Liver (tissue), 9 donors: Measurements from ENCODE around the gene EXOC4. TPM values are rescaled to one million over a fixed set of nuclear protein-coding genes. Genes with fewer than 3 reads are reported as not detected.

Experiments
- DNase-seq: peaks from one replicate; pipeline ENCODE4 v3.0.0-alpha.2; 2017; ENCODE audit warnings: low spot score
- H3K27ac ChIP-seq, 2 donors: one replicate each; pipeline ENCODE4 v1.7.0; 2013; ENCODE audit warnings: inconsistent platforms in 2 of 2, low read length in 2 of 2, control low read depth in 1 of 2, low read depth in 1 of 2, mild to moderate bottlenecking in 1 of 2
- H3K27me3 ChIP-seq, 4 donors: one replicate each; pipeline versions ENCODE4 v1.6.1 to v1.7.0; 2013; ENCODE audit warnings: low read length in 3 of 4, inconsistent platforms in 1 of 4, mild to moderate bottlenecking in 1 of 4, moderate library complexity in 1 of 4; ENCODE audit not compliant: control insufficient read depth in 4 of 4, insufficient read depth in 4 of 4
- H3K36me3 ChIP-seq, 4 donors: one replicate each; pipeline versions ENCODE4 v1.6.1 to v1.7.0; 2013; ENCODE audit warnings: low read length in 3 of 4, mild to moderate bottlenecking in 3 of 4, low read depth in 1 of 4, moderate library complexity in 1 of 4; ENCODE audit not compliant: control insufficient read depth in 4 of 4, insufficient read depth in 3 of 4
- H3K4me1 ChIP-seq, 4 donors: one replicate each; pipeline versions ENCODE4 v1.6.1 to v1.7.0; 2013; ENCODE audit warnings: low read length in 3 of 4, mild to moderate bottlenecking in 3 of 4, moderate library complexity in 1 of 4; ENCODE audit not compliant: control insufficient read depth in 4 of 4, insufficient read depth in 4 of 4
- H3K4me3 ChIP-seq, 3 donors: one replicate each; pipeline versions ENCODE4 v1.6.1 to v1.7.0; 2013; ENCODE audit warnings: low read length in 3 of 3, control low read depth in 1 of 3, low read depth in 1 of 3, mild to moderate bottlenecking in 1 of 3
- H3K9ac ChIP-seq, 2 donors: one replicate each; pipeline ENCODE4 v1.7.0; 2013; ENCODE audit warnings: low read length in 2 of 2, mild to moderate bottlenecking in 2 of 2, moderate library complexity in 2 of 2, control low read depth in 1 of 2, low read depth in 1 of 2
- H3K9me3 ChIP-seq, 4 donors: one replicate each; pipeline versions ENCODE4 v1.6.1 to v1.7.0; 2013; ENCODE audit warnings: low read length in 3 of 4; ENCODE audit not compliant: control insufficient read depth in 4 of 4
- CTCF ChIP-seq: fragments of 150-350 bp; IDR thresholded peaks from 2 replicates; pipeline ENCODE4 v1.5.1; 2017; ENCODE audit warnings: improper control_type of control experiment, low read depth, low read length; ENCODE audit not compliant: missing input control
- EGR1 ChIP-seq, 2 donors: IDR thresholded peaks; 2 replicates each; pipeline ENCODE4 v1.6.1; 2016 to 2018; ENCODE audit warnings: antibody characterized with exemption in 2 of 2, low read depth in 2 of 2
- FOXA1 ChIP-seq: IDR thresholded peaks from 2 replicates; pipeline ENCODE4 v1.6.1; 2016; ENCODE audit warnings: antibody characterized with exemption
- FOXA2 ChIP-seq: IDR thresholded peaks from 2 replicates; pipeline ENCODE4 v1.6.1; 2016; ENCODE audit warnings: antibody characterized with exemption
- GABPA ChIP-seq, 2 donors: IDR thresholded peaks in 1 of 2; conservative IDR thresholded peaks in 1 of 2; 2 replicates each; pipeline ENCODE4 v1.6.1; 2016; ENCODE audit warnings: antibody characterized with exemption in 2 of 2, mild to moderate bottlenecking in 1 of 2, moderate library complexity in 1 of 2
- HNF4A ChIP-seq, 2 donors: conservative IDR thresholded peaks; 2 replicates each; pipeline ENCODE4 v1.6.1; 2016; ENCODE audit warnings: antibody characterized with exemption in 2 of 2, mild to moderate bottlenecking in 2 of 2
- HNF4G ChIP-seq: IDR thresholded peaks from 2 replicates; pipeline ENCODE4 v1.6.1; 2016; ENCODE audit warnings: antibody characterized with exemption
- NR2F2 ChIP-seq: IDR thresholded peaks from 2 replicates; pipeline ENCODE4 v1.6.1; 2016; ENCODE audit warnings: antibody characterized with exemption
- RAD21 ChIP-seq, 2 donors: IDR thresholded peaks; 2 replicates each; pipeline ENCODE4 v1.6.1; 2016; ENCODE audit warnings: antibody characterized with exemption in 2 of 2, mild to moderate bottlenecking in 2 of 2
- REST ChIP-seq: IDR thresholded peaks from 2 replicates; pipeline ENCODE4 v1.6.1; 2016; ENCODE audit warnings: antibody characterized with exemption, mild to moderate bottlenecking
- RXRA ChIP-seq, 2 donors: IDR thresholded peaks; 2 replicates each; pipeline ENCODE4 v1.6.1; 2017 to 2018; ENCODE audit warnings: antibody characterized with exemption in 2 of 2, mild to moderate bottlenecking in 1 of 2
- SP1 ChIP-seq: IDR thresholded peaks from 2 replicates; pipeline ENCODE4 v1.6.1; 2018; ENCODE audit warnings: antibody characterized with exemption, mild to moderate bottlenecking
- TAF1 ChIP-seq: conservative IDR thresholded peaks from 2 replicates; pipeline ENCODE4 v1.6.1; 2016; ENCODE audit warnings: antibody characterized with exemption, mild to moderate bottlenecking
- WGBS: extraction: QIAGEN DNeasy Blood & Tissue Kit; methylation state at CpG from one replicate; pipeline ENCODE4 v1.1.7; 2013; 5-methylcytosine and 5-hydroxymethylcytosine counted together
- polyA plus RNA-seq, 2 donors: library from polyadenylated mRNA; stranded (reverse) in 1 of 2; unstranded in 1 of 2; fragments of 200-250 nt in 1 of 2; fragments of >200 nt in 1 of 2; fragmentation: Nextera tagmentation in 1 of 2; extraction: Ambion mirVana in 1 of 2; gene quantifications; one replicate each; pipeline versions ENCODE4 v1.2.1 to v1.2.3, GENCODE V29; 2013 to 2015
- total RNA-seq, 2 donors: library from RNA; depleted of rRNA; stranded (reverse); fragments of >200 nt; gene quantifications; one replicate each; pipeline ENCODE4 v1.2.3, GENCODE V29; 2014
- TF ChIP-seq, protein P1 (sequence below): IDR thresholded peaks from 2 replicates; pipeline ENCODE4 v1.6.1; 2016; ENCODE audit warnings: antibody characterized with exemption
- TF ChIP-seq, protein P2 (sequence below): IDR thresholded peaks from 2 replicates; pipeline ENCODE4 v1.6.1; 2016; ENCODE audit warnings: antibody characterized with exemption
- donor health status: healthy.
- donor health status: healthy.
- donor health status: healthy.
- donor health status: healthy.
- donor health status: healthy.

The EXOC4 gene
- total and polyA plus RNA-seq, 4 donors, result 9.5 to 55.9 (median 23.6) TPM

DNA sequence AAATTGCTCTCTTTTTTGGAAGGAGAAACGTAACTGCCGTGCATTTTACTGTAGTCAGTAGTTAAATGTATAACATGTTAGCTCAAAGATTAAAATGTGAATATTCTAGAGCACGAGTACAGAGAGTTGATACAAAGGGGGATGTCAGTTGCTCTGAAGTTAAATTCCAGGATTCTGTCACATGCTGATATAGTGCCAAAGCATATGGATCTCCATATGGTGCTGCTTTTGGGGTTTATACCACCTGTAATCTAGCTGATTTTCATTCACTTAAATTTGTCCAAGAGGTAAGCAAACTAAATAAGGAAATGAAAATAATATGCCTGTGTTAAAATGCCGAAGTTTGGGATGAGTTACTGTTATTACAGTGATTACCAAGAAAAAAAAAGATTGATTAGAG lies 298.6 kb downstream of the EXOC4 start (continued):
- no peak for TF ChIP-seq REST
- no peak for TF ChIP-seq NR2F2

DNA sequence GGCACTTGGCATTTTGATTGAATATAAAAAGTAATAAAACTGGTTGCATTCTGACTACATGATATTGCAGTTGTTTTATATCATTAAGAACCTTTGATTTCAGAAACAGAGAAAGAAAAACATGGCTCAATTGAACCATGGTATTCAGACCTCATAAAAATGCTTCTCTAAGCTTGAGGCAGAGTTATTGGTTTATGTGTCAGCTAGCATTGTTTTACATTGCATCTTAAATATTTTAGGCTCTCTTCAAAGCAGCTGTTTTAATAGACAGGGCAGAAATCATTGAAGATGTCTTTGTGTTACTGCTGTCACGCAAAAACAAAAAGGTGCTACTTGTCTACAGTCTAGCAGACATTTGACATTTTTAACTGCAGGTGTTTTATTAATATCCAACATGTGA lies 299.2 kb downstream of the EXOC4 start:
- WGBS, result 99% methylated on average over 1 of the region's 1 CpG
- DNase-seq, result no peak
- no peak overlapping the region for H3K4me3 ChIP-seq
- no peaks in the 10 kb centered on the region for H3K4me1 ChIP-seq
- H3K27me3 ChIP-seq, result no peaks in the 10 kb centered on the region
- no peaks in the 10 kb centered on the region for H3K9me3 ChIP-seq
- no peak overlapping the region for H3K27ac ChIP-seq
- no peaks in the 10 kb centered on the region for H3K36me3 ChIP-seq
- no peak overlapping the region for H3K9ac ChIP-seq
- no peak for TF ChIP-seq TAF1
- no peak for TF ChIP-seq RAD21 (IDR thresholded peaks at IDR 0.05)
- TF ChIP-seq FOXA1, result no peak
- TF ChIP-seq HNF4G, result no peak
- TF ChIP-seq EGR1 (IDR thresholded peaks at IDR 0.05; ENCODE audit: low read depth in 2 of 2), result no peak
- TF ChIP-seq SP1, result no peak
- no peak for TF ChIP-seq REST
- TF ChIP-seq, protein P1, sequence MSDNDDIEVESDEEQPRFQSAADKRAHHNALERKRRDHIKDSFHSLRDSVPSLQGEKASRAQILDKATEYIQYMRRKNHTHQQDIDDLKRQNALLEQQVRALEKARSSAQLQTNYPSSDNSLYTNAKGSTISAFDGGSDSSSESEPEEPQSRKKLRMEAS, result no peak
- no peak for TF ChIP-seq GABPA (IDR thresholded peaks at IDR 0.05 in 1 of 2, conservative IDR thresholded peaks at IDR 0.05 in 1 of 2)
- no peak for TF ChIP-seq NR2F2
- TF ChIP-seq, protein P2, sequence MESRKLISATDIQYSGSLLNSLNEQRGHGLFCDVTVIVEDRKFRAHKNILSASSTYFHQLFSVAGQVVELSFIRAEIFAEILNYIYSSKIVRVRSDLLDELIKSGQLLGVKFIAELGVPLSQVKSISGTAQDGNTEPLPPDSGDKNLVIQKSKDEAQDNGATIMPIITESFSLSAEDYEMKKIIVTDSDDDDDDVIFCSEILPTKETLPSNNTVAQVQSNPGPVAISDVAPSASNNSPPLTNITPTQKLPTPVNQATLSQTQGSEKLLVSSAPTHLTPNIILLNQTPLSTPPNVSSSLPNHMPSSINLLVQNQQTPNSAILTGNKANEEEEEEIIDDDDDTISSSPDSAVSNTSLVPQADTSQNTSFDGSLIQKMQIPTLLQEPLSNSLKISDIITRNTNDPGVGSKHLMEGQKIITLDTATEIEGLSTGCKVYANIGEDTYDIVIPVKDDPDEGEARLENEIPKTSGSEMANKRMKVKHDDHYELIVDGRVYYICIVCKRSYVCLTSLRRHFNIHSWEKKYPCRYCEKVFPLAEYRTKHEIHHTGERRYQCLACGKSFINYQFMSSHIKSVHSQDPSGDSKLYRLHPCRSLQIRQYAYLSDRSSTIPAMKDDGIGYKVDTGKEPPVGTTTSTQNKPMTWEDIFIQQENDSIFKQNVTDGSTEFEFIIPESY, result no peak
- no peak for TF ChIP-seq RXRA (IDR thresholded peaks at IDR 0.05)
- TF ChIP-seq CTCF, result no peak
- TF ChIP-seq FOXA2, result no peak
- TF ChIP-seq HNF4A (conservative IDR thresholded peaks at IDR 0.05), result no peak
